PC-9 (cell line): ENCODE data around the gene RIOK2.

Experiments used
- CTCF ChIP-seq: fragments of 200-600 bp; sonication (generic); conservative IDR thresholded peaks from 2 replicates; pipeline ENCODE4 v1.6.1; 2017; ENCODE audit warnings: mixed run types, antibody characterized with exemption, mild to moderate bottlenecking, moderate library complexity
- EZH2 ChIP-seq: fragments of 200-600 bp; sonication (generic); IDR thresholded peaks from 2 replicates; pipeline ENCODE4 v1.8.0; 2017; ENCODE audit warnings: antibody characterized with exemption, low read depth

- no peak for TF ChIP-seq EZH2
- TF ChIP-seq CTCF, result no peak
Measured at GRCh38 chr5:97111616-97112015, 71.4 kb downstream of the RIOK2 start.
